Left lung (tissue), 10 donors: Measurements from ENCODE around the gene BPIFB2. TPM values are rescaled to one million over a fixed set of nuclear protein-coding genes. Genes with fewer than 3 reads are reported as not detected.

Experiments
- ATAC-seq: fragments of 200-7000 bp; cut with Tn5 transposase; one replicate; pipeline ENCODE4 v1.9.1; 2020; ENCODE audit warnings: moderate library complexity
- DNase-seq, 4 donors: peaks; one replicate each; pipeline ENCODE4 v3.0.0-alpha.2; 2013 to 2020
- H3K27ac ChIP-seq, 2 donors: fragments of 200-600 bp; sonication (generic) in 1 of 2; one replicate each; pipeline versions ENCODE4 v1.5.0 to v1.8.0; 2020 to 2021
- H3K27me3 ChIP-seq, 2 donors: fragments of 200-600 bp; sonication (generic) in 1 of 2; one replicate each; pipeline versions ENCODE4 v1.5.0 to v1.8.0; 2020 to 2021
- H3K36me3 ChIP-seq, 2 donors: fragments of 200-600 bp; sonication (generic) in 1 of 2; one replicate each; pipeline versions ENCODE4 v1.5.0 to v1.8.0; 2020 to 2021
- H3K4me1 ChIP-seq, 2 donors: fragments of 200-600 bp; one replicate each; pipeline ENCODE4 v1.8.0; 2021
- H3K4me3 ChIP-seq, 2 donors: fragments of 200-600 bp; sonication (generic) in 1 of 2; one replicate each; pipeline versions ENCODE4 v1.5.0 to v1.8.0; 2020 to 2021; ENCODE audit warnings: mild to moderate bottlenecking in 1 of 2
- H3K9me3 ChIP-seq, 2 donors: fragments of 200-600 bp; sonication (generic) in 1 of 2; one replicate each; pipeline versions ENCODE4 v1.5.0 to v1.8.0; 2020 to 2021
- CTCF ChIP-seq, 2 donors: fragments of 200-600 bp; sonication (generic) in 1 of 2; IDR thresholded peaks; one replicate each; pipeline versions ENCODE4 v1.5.0 to v1.8.0; 2021; ENCODE audit warnings: antibody characterized with exemption in 2 of 2
- intact Hi-C, 2 donors: fragments of 100-400 bp; cut with DNase I; formaldehyde crosslinking; loops; one replicate each; pipeline versions ENCODE4 v1.11.2 to v1.14.2; 2022
- polyA plus RNA-seq, 6 donors: library from polyadenylated mRNA; unstranded; fragments of 120-200 nt; gene quantifications; one replicate each; pipeline ENCODE4 v1.2.1, GENCODE V29; 2013; ENCODE audit not compliant: insufficient read length in 6 of 6
- total RNA-seq, 2 donors: library from RNA; stranded (reverse); fragmentation: NEBNext Ultra II Directional; extraction: Animal tissue kit (Norgen Biotek cat#: 25700); gene quantifications; one replicate each; pipeline ENCODE4 v1.2.1, GENCODE V29; 2021
- donor health status: DM: no; HTN: yes; CAD: no.
- donor health status: DM: no; HTN: no; CAD: no.

BPIFB2 gene
- total and polyA plus RNA-seq, 8 donors, result 0.65 TPM; not detected in 7

GRCh38 chr20:33051333-33051732 is 43.8 kb downstream of the BPIFB2 start:
- no peak overlapping the region for H3K4me3 ChIP-seq
- H3K27ac ChIP-seq, result no peak overlapping the region
- TF ChIP-seq CTCF (IDR thresholded peaks at IDR 0.05), result no peak
- ATAC-seq (no peak), DNase-seq (no peak)
- H3K27me3 ChIP-seq, result peaks cover 0 to 4% of the 10 kb centered on the region in 2 donors
- intact Hi-C loops, result no loop called here
- H3K9me3 ChIP-seq, result peaks cover 0 to 3% of the 10 kb centered on the region in 2 donors
- no peaks in the 10 kb centered on the region for H3K36me3 ChIP-seq
- no peaks in the 10 kb centered on the region for H3K4me1 ChIP-seq

DNA sequence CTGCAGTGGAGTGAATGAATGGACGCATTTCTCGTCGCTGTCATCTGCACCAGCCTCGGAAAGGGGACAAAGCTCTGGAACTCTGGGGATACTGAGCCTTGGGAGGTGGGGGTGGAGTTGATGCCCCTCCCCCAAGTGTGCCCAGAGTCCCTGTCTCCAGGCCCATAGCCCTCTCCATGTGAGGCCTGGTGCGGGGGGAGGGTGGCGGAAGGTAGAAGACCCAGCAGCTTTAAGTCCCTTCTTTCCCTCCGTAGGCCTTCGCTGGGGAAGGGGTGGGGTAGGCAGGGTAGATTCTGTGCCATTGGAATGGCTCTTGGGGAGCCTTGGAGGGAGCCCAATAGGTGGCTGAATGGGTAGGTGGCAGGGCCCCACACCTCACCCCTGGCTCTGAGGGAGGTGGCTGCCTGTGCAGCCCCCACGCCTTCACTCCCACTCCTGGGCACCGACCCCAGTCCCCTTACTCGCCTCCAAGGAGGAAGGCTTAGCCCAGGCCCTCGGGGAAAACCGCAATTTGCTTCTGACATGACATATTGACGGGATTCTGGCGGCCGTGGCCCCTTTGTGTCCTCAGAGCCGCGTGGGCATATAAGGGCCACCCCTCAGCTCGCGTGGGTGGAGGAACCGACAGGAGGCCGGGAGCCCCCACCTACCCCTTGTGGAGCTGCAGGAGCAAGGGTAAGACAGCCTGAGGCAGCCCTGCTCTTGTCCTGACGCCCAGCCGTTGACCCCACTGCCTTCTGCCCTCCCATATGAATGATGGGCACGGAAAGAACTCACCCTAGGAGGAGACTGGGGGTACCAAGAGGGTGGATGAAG is 46.0 kb downstream of the BPIFB2 start, which contains the start of gene BPIFB3:
BPIFB3 (plus strand) TSS at position 613 of the 816 bp plus-strand sequence. CDS start 1,533 bp downstream, outside the sequence.
- Histone ChIP-seq H3K4me1 (no peaks in the 10 kb centered on the region), H3K4me3 (no peak within 1 kb of the TSS), H3K27me3 (peaks cover 0 to 4% of the 10 kb centered on the region in 2 donors), H3K27ac (no peak within 1 kb of the TSS), H3K9me3 (no peaks in the 10 kb centered on the region), H3K36me3 (no peaks in the 10 kb centered on the region)
- intact Hi-C loops, result no loop called here
- no peak for TF ChIP-seq CTCF (IDR thresholded peaks at IDR 0.05)
- DNase-seq (peak in 1 of 4 donors; percentile 77), ATAC-seq (no peak)

GRCh38 chr20:33054381-33054780 is 46.9 kb downstream of the BPIFB2 start:
- intact Hi-C loops, result no loop called here
- DNase-seq (no peak), ATAC-seq (no peak)
- no peak for TF ChIP-seq CTCF (IDR thresholded peaks at IDR 0.05)
- Histone ChIP-seq H3K4me3 (no peak overlapping the region), H3K4me1 (no peaks in the 10 kb centered on the region), H3K9me3 (no peaks in the 10 kb centered on the region), H3K36me3 (no peaks in the 10 kb centered on the region), H3K27me3 (peaks cover 0 to 4% of the 10 kb centered on the region in 2 donors), H3K27ac (no peak overlapping the region)

GRCh38 chr20:33054791-33055190 is 47.3 kb downstream of the BPIFB2 start:
- no peak overlapping the region for H3K4me3 ChIP-seq
- peaks cover 0 to 4% of the 10 kb centered on the region in 2 donors for H3K27me3 ChIP-seq
- no peak overlapping the region for H3K27ac ChIP-seq
- ATAC-seq, result no peak
- intact Hi-C loops, result no loop called here
- H3K9me3 ChIP-seq, result no peaks in the 10 kb centered on the region
- TF ChIP-seq CTCF (IDR thresholded peaks at IDR 0.05), result no peak
- H3K4me1 ChIP-seq, result no peaks in the 10 kb centered on the region
- no peaks in the 10 kb centered on the region for H3K36me3 ChIP-seq
- DNase-seq, result no peak

GRCh38 chr20:33059136-33059535 is 51.6 kb downstream of the BPIFB2 start:
- no peak overlapping the region for H3K27ac ChIP-seq
- intact Hi-C loops, result no loop called here

More at GRCh38 chr20:33059136-33059535, 51.6 kb downstream of the BPIFB2 start:
- ATAC-seq (no peak), DNase-seq (no peak)
- Histone ChIP-seq H3K36me3 (no peaks in the 10 kb centered on the region), H3K4me3 (no peak overlapping the region), H3K27me3 (no peaks in the 10 kb centered on the region), H3K4me1 (no peaks in the 10 kb centered on the region), H3K9me3 (no peaks in the 10 kb centered on the region)
- no peak for TF ChIP-seq CTCF (IDR thresholded peaks at IDR 0.05)
